ENCODE measurements around the gene DACT3. TPM values are rescaled to one million over a fixed set of nuclear protein-coding genes. Genes with fewer than 3 reads are reported as not detected.

The DACT3 gene
- total and polyA plus RNA-seq, 7 donors: 0.44 to 1.6 (median 0.76) TPM

DNA sequence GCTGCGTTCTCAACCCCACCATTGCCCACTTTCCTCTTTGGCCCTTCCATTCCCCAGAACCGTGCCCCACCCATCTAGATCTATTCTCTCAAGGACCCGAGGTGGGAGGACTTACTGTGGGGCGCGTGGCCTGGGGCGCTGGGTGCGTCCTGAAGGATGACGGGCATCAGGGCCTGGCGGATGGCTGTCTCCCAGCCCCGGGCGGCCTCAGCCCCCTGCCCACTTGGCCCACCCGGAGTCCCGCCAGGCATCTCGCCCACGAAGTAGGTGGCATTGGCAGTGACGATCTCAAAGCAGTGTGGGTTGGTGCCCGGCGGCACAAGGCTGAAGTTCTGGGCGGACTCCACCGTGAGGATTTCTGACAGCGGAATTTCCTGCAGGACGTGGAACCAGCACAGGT, 32.8 kb upstream of the DACT3 start:
- no peaks in the 10 kb centered on the region for H3K9me3 ChIP-seq
- no peak for ATAC-seq
- H3K36me3 ChIP-seq (ENCODE audit: insufficient read depth in 1 of 2, low read depth in 1 of 2): peaks cover 3 to 77% of the 10 kb centered on the region in 2 donors
- DNase-seq: no peak
- H3K4me1 ChIP-seq: no peaks in the 10 kb centered on the region
- 94 to 98% (median 94%) methylated on average over 22 of the region's 22 CpGs for WGBS, 3 donors
- TF ChIP-seq CTCF (IDR thresholded peaks at IDR 0.05): no peak
- H3K27me3 ChIP-seq (ENCODE audit: insufficient read depth in 3 of 3, low read length in 2 of 3): no peaks in the 10 kb centered on the region
- intact Hi-C loops (cut with DNase I): no loop called here
- no peak overlapping the region for H3K4me3 ChIP-seq
- H3K27ac ChIP-seq: no peak overlapping the region

DNA sequence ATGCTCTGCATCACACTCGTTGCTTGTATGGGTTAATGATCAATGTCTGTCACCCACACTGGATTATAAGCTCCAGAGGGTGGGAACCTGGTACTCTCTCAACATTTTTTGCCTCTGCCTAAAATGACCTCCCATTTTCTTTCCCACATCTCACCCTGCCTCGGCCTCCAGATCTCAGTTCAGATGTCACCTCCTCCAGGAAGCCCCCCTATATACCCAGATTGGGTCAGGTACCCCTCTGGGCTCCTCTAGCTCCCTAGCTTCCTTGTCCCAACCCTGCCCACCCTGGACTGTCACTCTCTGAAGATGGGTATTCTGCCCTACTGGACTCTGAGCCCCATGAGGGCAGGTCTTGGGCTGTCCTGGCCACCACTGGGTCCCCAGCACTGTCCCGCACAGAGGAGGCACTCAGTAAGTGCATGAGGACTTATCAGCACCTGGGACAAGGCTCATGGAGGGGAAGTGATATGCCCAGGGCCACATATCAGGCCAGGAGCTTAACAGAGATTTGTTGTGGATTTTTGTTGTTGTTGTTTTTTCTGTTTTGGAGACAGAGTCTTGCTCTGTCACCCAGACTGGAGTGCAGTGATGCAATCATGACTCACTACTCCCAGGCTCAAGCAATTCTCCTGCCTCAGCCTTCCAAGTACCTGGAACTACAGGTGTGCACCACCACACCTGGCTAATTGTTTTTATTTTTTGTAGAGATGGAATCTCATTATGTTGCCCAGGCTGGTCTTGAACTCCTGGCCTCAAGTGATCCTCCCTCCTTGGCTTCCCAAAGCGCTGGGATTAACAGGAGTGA, 32.1 kb upstream of the DACT3 start:
- DNase-seq: no peak
- Histone ChIP-seq H3K4me1 (no peaks in the 10 kb centered on the region), H3K27ac (no peak overlapping the region), H3K9me3 (no peaks in the 10 kb centered on the region), H3K4me3 (no peak overlapping the region), H3K36me3 (ENCODE audit: insufficient read depth in 1 of 2, low read depth in 1 of 2) (peaks cover 3 to 82% of the 10 kb centered on the region in 2 donors), H3K27me3 (ENCODE audit: insufficient read depth in 3 of 3, low read length in 2 of 3) (no peaks in the 10 kb centered on the region)
- no peak for TF ChIP-seq CTCF (IDR thresholded peaks at IDR 0.05)
- ATAC-seq: no peak
- WGBS, 3 donors: 88 to 92% (median 90%) methylated on average over 4 of the region's 4 CpGs
- intact Hi-C loops (cut with DNase I): no loop called here

DNA sequence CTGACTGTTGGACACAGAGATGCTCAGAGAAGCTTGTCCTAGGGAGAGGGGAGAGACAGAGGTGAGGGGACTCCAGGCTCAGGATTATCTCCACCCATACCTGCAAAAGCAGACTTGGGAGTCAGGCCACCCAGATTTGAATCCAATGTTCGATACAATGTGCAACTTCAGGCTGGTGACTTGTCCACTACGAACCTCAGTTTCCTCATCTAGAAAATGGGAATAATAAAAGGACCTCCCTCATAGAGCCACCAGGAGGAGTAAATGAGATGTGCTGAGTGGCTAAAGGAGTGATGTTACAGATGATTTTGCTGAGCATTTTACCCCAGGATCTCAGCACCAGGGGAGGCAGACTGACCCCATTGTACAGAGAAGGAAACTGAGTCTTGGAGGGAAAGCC, 31.0 kb upstream of the DACT3 start:
- WGBS, 3 donors: 97 to 99% (median 97%) methylated on average over 2 of the region's 2 CpGs
- ATAC-seq (no peak), DNase-seq (no peak)
- intact Hi-C loops (cut with DNase I): no loop called here
- Histone ChIP-seq H3K4me1 (no peaks in the 10 kb centered on the region), H3K4me3 (no peak overlapping the region), H3K27me3 (ENCODE audit: insufficient read depth in 3 of 3, low read length in 2 of 3) (no peaks in the 10 kb centered on the region), H3K36me3 (ENCODE audit: insufficient read depth in 1 of 2, low read depth in 1 of 2) (peaks cover 6 to 92% of the 10 kb centered on the region in 2 donors), H3K27ac (no peak overlapping the region), H3K9me3 (no peaks in the 10 kb centered on the region)
- no peak for TF ChIP-seq CTCF (IDR thresholded peaks at IDR 0.05)

GRCh38 chr19:46691104-46691503, 30.1 kb upstream of the DACT3 start:
- no peak for DNase-seq
- intact Hi-C loops (cut with DNase I): no loop called here

More at GRCh38 chr19:46691104-46691503, 30.1 kb upstream of the DACT3 start:
- no peak for TF ChIP-seq CTCF (IDR thresholded peaks at IDR 0.05)
- H3K36me3 ChIP-seq (ENCODE audit: insufficient read depth in 1 of 2, low read depth in 1 of 2): peaks cover 6 to 92% of the 10 kb centered on the region in 2 donors
- H3K4me3 ChIP-seq: no peak overlapping the region
- H3K27ac ChIP-seq: no peak overlapping the region
- H3K27me3 ChIP-seq (ENCODE audit: insufficient read depth in 3 of 3, low read length in 2 of 3): no peaks in the 10 kb centered on the region
- ATAC-seq: no peak
- no peaks in the 10 kb centered on the region for H3K4me1 ChIP-seq
- no peaks in the 10 kb centered on the region for H3K9me3 ChIP-seq
- WGBS, 3 donors: 46 to 52% (median 48%) methylated on average over 2 of the region's 2 CpGs
